Testis (tissue), 2 donors: ENCODE data around the gene LYVE1.

Experiments
- POLR2A ChIP-seq: fragments of 450-650 bp; IDR thresholded peaks from one replicate; pipeline ENCODE4 v1.6.1; 2017; ENCODE audit warnings: antibody characterized with exemption, mild to moderate bottlenecking, moderate library complexity
- TF ChIP-seq, protein P1 (sequence below), 3 experiments: fragments of 450-650 bp in 2 of 3; fragments of 200-600 bp in 1 of 3; sonication (generic) in 1 of 3; IDR thresholded peaks; one replicate each; pipeline ENCODE4 v1.5.1; 2016 to 2019; ENCODE audit warnings: antibody characterized with exemption in 3 of 3, mild to moderate bottlenecking in 2 of 3, moderate library complexity in 1 of 3

DNA sequence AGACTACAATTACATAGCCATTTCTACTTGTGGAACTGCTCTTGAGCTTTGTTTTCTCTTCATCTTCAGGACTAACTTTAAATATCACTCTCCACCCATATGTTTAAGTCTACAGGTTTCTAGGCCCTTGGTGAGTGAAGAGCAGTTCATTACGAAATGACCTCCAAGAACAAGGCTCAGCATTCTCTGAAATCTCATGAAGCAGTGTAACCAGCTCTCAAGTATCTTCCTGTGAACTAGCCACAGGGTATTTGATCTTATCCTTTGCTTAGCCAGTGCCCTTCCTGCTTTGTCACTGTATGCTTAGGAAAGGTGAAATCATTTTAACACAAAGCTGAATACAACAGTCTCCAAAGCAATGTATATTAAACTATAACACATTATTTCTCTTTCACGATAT, 20.4 kb upstream of the LYVE1 start:
- no peak for TF ChIP-seq POLR2A
- TF ChIP-seq, protein P1, sequence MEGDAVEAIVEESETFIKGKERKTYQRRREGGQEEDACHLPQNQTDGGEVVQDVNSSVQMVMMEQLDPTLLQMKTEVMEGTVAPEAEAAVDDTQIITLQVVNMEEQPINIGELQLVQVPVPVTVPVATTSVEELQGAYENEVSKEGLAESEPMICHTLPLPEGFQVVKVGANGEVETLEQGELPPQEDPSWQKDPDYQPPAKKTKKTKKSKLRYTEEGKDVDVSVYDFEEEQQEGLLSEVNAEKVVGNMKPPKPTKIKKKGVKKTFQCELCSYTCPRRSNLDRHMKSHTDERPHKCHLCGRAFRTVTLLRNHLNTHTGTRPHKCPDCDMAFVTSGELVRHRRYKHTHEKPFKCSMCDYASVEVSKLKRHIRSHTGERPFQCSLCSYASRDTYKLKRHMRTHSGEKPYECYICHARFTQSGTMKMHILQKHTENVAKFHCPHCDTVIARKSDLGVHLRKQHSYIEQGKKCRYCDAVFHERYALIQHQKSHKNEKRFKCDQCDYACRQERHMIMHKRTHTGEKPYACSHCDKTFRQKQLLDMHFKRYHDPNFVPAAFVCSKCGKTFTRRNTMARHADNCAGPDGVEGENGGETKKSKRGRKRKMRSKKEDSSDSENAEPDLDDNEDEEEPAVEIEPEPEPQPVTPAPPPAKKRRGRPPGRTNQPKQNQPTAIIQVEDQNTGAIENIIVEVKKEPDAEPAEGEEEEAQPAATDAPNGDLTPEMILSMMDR (IDR thresholded peaks at IDR 0.05): no peak
